Sigmoid colon (tissue), 4 donors: ENCODE results near the gene HDAC6.

Experiments used
- EP300 ChIP-seq, 4 donors: sonication (generic); formaldehyde crosslinking; IDR thresholded peaks; one replicate each; pipeline ENCODE4 v1.6.1; 2017; ENCODE audit warnings: antibody characterized with exemption in 4 of 4
- POLR2A ChIP-seq, 2 donors: fragments of 450-650 bp; IDR thresholded peaks; one replicate each; pipeline ENCODE4 v1.6.1; 2016; ENCODE audit warnings: antibody characterized with exemption in 2 of 2, mild to moderate bottlenecking in 2 of 2, moderate library complexity in 2 of 2
- POLR2AphosphoS5 ChIP-seq, 4 donors: sonication (generic); formaldehyde crosslinking; IDR thresholded peaks; one replicate each; pipeline ENCODE4 v1.6.1; 2017; ENCODE audit warnings: antibody characterized with exemption in 4 of 4
- TF ChIP-seq, protein P1 (sequence below), 4 experiments: fragments of 450-650 bp in 3 of 4; fragments of 200-600 bp in 1 of 4; IDR thresholded peaks; one replicate each; pipeline ENCODE4 v1.5.1; 2016 to 2019; ENCODE audit warnings: antibody characterized with exemption in 4 of 4, mild to moderate bottlenecking in 3 of 4, moderate library complexity in 2 of 4

- TF ChIP-seq, protein P1, sequence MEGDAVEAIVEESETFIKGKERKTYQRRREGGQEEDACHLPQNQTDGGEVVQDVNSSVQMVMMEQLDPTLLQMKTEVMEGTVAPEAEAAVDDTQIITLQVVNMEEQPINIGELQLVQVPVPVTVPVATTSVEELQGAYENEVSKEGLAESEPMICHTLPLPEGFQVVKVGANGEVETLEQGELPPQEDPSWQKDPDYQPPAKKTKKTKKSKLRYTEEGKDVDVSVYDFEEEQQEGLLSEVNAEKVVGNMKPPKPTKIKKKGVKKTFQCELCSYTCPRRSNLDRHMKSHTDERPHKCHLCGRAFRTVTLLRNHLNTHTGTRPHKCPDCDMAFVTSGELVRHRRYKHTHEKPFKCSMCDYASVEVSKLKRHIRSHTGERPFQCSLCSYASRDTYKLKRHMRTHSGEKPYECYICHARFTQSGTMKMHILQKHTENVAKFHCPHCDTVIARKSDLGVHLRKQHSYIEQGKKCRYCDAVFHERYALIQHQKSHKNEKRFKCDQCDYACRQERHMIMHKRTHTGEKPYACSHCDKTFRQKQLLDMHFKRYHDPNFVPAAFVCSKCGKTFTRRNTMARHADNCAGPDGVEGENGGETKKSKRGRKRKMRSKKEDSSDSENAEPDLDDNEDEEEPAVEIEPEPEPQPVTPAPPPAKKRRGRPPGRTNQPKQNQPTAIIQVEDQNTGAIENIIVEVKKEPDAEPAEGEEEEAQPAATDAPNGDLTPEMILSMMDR (IDR thresholded peaks at IDR 0.05), result no peak
- TF ChIP-seq EP300 (IDR thresholded peaks at IDR 0.05), result no peak
- peak; percentile 53 to 75 (median 72) for TF ChIP-seq POLR2AphosphoS5 (IDR thresholded peaks at IDR 0.05)
- TF ChIP-seq POLR2A (IDR thresholded peaks at IDR 0.05), result peak; percentile 52 to 81
Observed at GRCh38 chrX:48802089-48802904, 430 bp downstream of the HDAC6 start.
